GM12878 (cell line): Measurements from ENCODE around the gene STAM2. TPM values are rescaled to one million over a fixed set of nuclear protein-coding genes. Genes with fewer than 3 reads are reported as not detected.

Experiments used
- ATAC-seq: fragments of 200-7000 bp; cut with Tn5 transposase; 3 replicates; pipeline ENCODE4 v1.9.1; 2020; ENCODE audit warnings: mild to moderate bottlenecking, moderate library complexity
- BruUV-seq: library from RNA; stranded (reverse); fragments of 400-500 nt; replicated peaks from 2 replicates; lab custom pipeline; 2021; lab: Mats Ljungman, UMichigan
- CTCF ChIA-PET: fragments of 300-600 bp; sonication (Branson Sonifier 250); formaldehyde crosslinking; extraction: SDS; loops from one replicate; lab custom pipeline; 2021; ENCODE audit warnings: inconsistent platforms; lab: Yijun Ruan, JAX
- POLR2A ChIA-PET: fragments of 350-600 bp; formaldehyde crosslinking; extraction: SDS; loops from one replicate; lab custom pipeline; 2021; ENCODE audit warnings: inconsistent platforms; lab: Charles Lee
- RAD21 ChIA-PET: fragments of 300-600 bp; sonication (Branson Sonifier 250); formaldehyde crosslinking; loops from one replicate; lab custom pipeline; 2023; ENCODE audit warnings: antibody characterized with exemption; ENCODE audit not compliant: unreplicated experiment; lab: Charles Lee
- SMC1A ChIA-PET: fragments of 300-600 bp; sonication (Branson Sonifier 250); formaldehyde crosslinking; loops from one replicate; lab custom pipeline; 2023; ENCODE audit not compliant: unreplicated experiment, uncharacterized antibody; lab: Charles Lee
- DNase-seq: peaks from one replicate; pipeline ENCODE4 v3.0.0-alpha.2; 2011; ENCODE audit warnings: low read depth, low spot score
- FAIRE-seq: peaks from 3 replicates; lab custom pipeline; 2011; peaks lifted over from hg19 to GRCh38; lab: Jason Lieb, UNC
- H2AFZ ChIP-seq: 2 replicates; pipeline ENCODE4 v1.6.0; 2011; ENCODE audit warnings: low read depth, low read length, control low read depth; ENCODE audit not compliant: control insufficient read depth
- H3K27ac ChIP-seq: 2 replicates; pipeline ENCODE4 v1.5.1; 2011; ENCODE audit warnings: control low read depth; ENCODE audit not compliant: control insufficient read depth, insufficient read depth
- H3K27me3 ChIP-seq, 2 experiments: replicated peaks in 1 of 2; 2 replicates each; pipeline versions ENCODE4 v1.6.0 to v1.6.1; 2011; ENCODE audit warnings: low read length in 1 of 2; ENCODE audit not compliant: control insufficient read depth in 2 of 2, insufficient read depth in 2 of 2
- H3K36me3 ChIP-seq, 2 experiments: 2 replicates each; pipeline ENCODE4 v1.5.1; 2011; ENCODE audit warnings: low read length in 1 of 2; ENCODE audit not compliant: control insufficient read depth in 2 of 2, insufficient read depth in 2 of 2
- H3K4me1 ChIP-seq: 2 replicates; pipeline ENCODE4 v1.6.1; 2011; ENCODE audit warnings: mild to moderate bottlenecking, low read length, moderate library complexity, mixed read lengths; ENCODE audit not compliant: control insufficient read depth, insufficient read depth
- H3K4me2 ChIP-seq: 2 replicates; pipeline ENCODE4 v1.6.0; 2011; ENCODE audit warnings: control low read depth; ENCODE audit not compliant: control insufficient read depth, insufficient read depth
- H3K4me3 ChIP-seq: fragments of 200-600 bp; sonication (generic); 2 replicates; pipeline ENCODE4 v1.5.1; 2016
- H3K79me2 ChIP-seq: 2 replicates; pipeline ENCODE4 v1.6.0; 2011; ENCODE audit warnings: low read length; ENCODE audit not compliant: control insufficient read depth, insufficient read depth
- H3K9ac ChIP-seq: 2 replicates; pipeline ENCODE4 v1.8.0; 2011; ENCODE audit warnings: low read length, control low read depth, mixed read lengths; ENCODE audit not compliant: control insufficient read depth, insufficient read depth
- H3K9me3 ChIP-seq: replicated peaks from 3 replicates; pipeline ENCODE4 v1.5.1; 2011; ENCODE audit warnings: mild to moderate bottlenecking, low read length; ENCODE audit not compliant: control insufficient read depth, insufficient read depth
- H4K20me1 ChIP-seq: 2 replicates; pipeline ENCODE4 v1.6.0; 2011; ENCODE audit not compliant: control insufficient read depth, insufficient read depth
- ESRRA ChIP-seq: IDR thresholded peaks from 2 replicates; pipeline ENCODE4 v1.6.1; 2012; ENCODE audit warnings: mild to moderate bottlenecking, low read length, improper control_type of control experiment
- ETV6 ChIP-seq, 2 experiments: fragments of 450-650 bp in 1 of 2; IDR thresholded peaks in 1 of 2; conservative IDR thresholded peaks in 1 of 2; 2 replicates each; pipeline ENCODE4 v1.6.1; 2014; ENCODE audit warnings: antibody characterized with exemption in 1 of 2, borderline replicate concordance in 1 of 2, low read depth in 1 of 2, mild to moderate bottlenecking in 1 of 2, moderate library complexity in 1 of 2
- HCFC1 ChIP-seq: fragments of 150-350 bp; IDR thresholded peaks from 2 replicates; pipeline ENCODE4 v1.6.1; 2014; ENCODE audit warnings: low read length
- MTA2 ChIP-seq: fragments of 450-650 bp; IDR thresholded peaks from 2 replicates; pipeline ENCODE4 v1.6.1; 2016; ENCODE audit warnings: low read depth, mild to moderate bottlenecking, moderate library complexity
- MYC ChIP-seq: IDR thresholded peaks from 2 replicates; pipeline ENCODE4 v1.6.1; 2011; ENCODE audit warnings: mild to moderate bottlenecking, low read length, moderate library complexity, inconsistent platforms; ENCODE audit not compliant: insufficient read depth, insufficient replicate concordance, insufficient read length, severe bottlenecking
- PAX8 ChIP-seq: fragments of 450-650 bp; IDR thresholded peaks from 2 replicates; pipeline ENCODE4 v1.6.1; 2017; ENCODE audit warnings: mild to moderate bottlenecking, moderate library complexity
- RB1 ChIP-seq: fragments of 450-650 bp; formaldehyde crosslinking; IDR thresholded peaks from 2 replicates; pipeline ENCODE4 v1.6.1; 2017; ENCODE audit warnings: mild to moderate bottlenecking, borderline replicate concordance
- SUZ12 ChIP-seq: fragments of 200-600 bp; sonication (generic); IDR thresholded peaks from one replicate; pipeline ENCODE4 v1.6.1; 2018; ENCODE audit warnings: antibody characterized with exemption, mild to moderate bottlenecking; ENCODE audit not compliant: unreplicated experiment
- ZNF217 ChIP-seq: fragments of 450-650 bp; IDR thresholded peaks from 2 replicates; pipeline ENCODE4 v1.6.1; 2017; ENCODE audit warnings: antibody characterized with exemption, mild to moderate bottlenecking
- ZNF384 ChIP-seq: IDR thresholded peaks from 2 replicates; pipeline ENCODE4 v1.6.1; 2012; ENCODE audit warnings: low read depth, mild to moderate bottlenecking, low read length, improper control_type of control experiment, borderline replicate concordance
- WGBS: methylation state at CpG from one replicate; pipeline ENCODE4 v1.1.6; 2016; ENCODE audit warnings: low lambda C conversion rate; ENCODE audit not compliant: insufficient replicate concordance, insufficient coverage; ENCODE audit errors: missing lambda C conversion rate; 5-methylcytosine and 5-hydroxymethylcytosine counted together
- in situ Hi-C: fragments of 300-500 bp; cut with MboI; formaldehyde crosslinking; loops from 9 replicates; pipeline ENCODE4 v1.14.3; 2018; ENCODE audit warnings: mixed read lengths
- intact Hi-C: fragments of 100-400 bp; cut with micrococcal nuclease; formaldehyde crosslinking; loops from one replicate; pipeline ENCODE4 v1.14.2; 2022; ENCODE audit not compliant: unreplicated experiment
- polyA plus RNA-seq, 11 experiments: library from polyadenylated mRNA; depleted of rRNA in 4 of 11; unstranded in 6 of 11; stranded (reverse) in 5 of 11; fragments of >200 nt; fragmentation: Nextera tagmentation in 4 of 11; fragmentation: Illumina TruSeq in 1 of 11; extraction: Ambion mirVana in 4 of 11; extraction: Trizol in 1 of 11; gene quantifications; 1 replicate in 1 of 11; 2 replicates in 10 of 11; pipeline versions ENCODE4 v1.2.1 to v1.2.3, GENCODE V29; 2011 to 2016; ENCODE audit warnings: inconsistent platforms in 2 of 11, missing spikeins in 2 of 11, low read depth in 1 of 11
- total RNA-seq, 4 experiments: library from RNA; depleted of rRNA in 3 of 4; stranded (reverse); fragments of >200 nt in 3 of 4; fragmentation: Illumina TruSeq in 1 of 4; extraction: Trizol in 1 of 4; gene quantifications; 2 replicates each; pipeline versions ENCODE4 v1.2.1 to v1.2.3, GENCODE V29; 2013 to 2021
- TF ChIP-seq, protein P1 (sequence below): IDR thresholded peaks from 2 replicates; pipeline ENCODE4 v1.6.1; 2011; ENCODE audit warnings: borderline replicate concordance, low read depth, mild to moderate bottlenecking, moderate library complexity, mixed read lengths, low read length; ENCODE audit not compliant: insufficient read depth; ENCODE audit errors: extremely low read length
- TF ChIP-seq, protein P2 (sequence below): fragments of 150-350 bp; IDR thresholded peaks from 2 replicates; pipeline ENCODE4 v1.6.1; 2014; ENCODE audit warnings: mild to moderate bottlenecking, low read depth, low read length

Gene STAM2
- total and polyA plus RNA-seq, 10 of the 15 experiments (the other 5 are each of a cell fraction or from before 2014, with no cell fraction given): 4.4 to 21.6 (median 16.2) TPM

DNA sequence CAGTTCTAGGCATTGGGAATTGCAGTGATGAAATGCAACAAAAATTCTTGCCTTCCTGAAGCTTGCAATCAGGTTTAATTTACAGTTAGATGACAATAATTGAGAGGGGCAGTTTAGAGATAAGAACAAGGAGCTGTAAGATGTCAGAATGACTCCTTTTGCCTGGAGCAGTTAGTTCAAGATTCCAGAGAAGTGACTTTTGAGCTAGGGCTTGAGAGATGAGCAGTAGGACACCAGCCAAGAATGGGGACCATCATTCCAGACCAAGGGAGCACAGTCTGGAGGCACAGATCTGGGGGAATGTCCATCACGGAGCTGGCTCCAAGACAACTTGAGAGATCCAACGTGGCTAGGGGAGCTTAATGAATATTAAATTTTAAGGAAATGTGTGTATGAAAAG is 103.6 kb downstream of the STAM2 start:
- H3K4me3 ChIP-seq: no peak overlapping the region
- BruUV-seq: no TSS peak
- H3K4me2 ChIP-seq: no peak overlapping the region
- ATAC-seq (no peak), DNase-seq (no peak), FAIRE-seq (no peak)
- no peak overlapping the region for H2AFZ ChIP-seq
- SMC1A ChIA-PET: no interaction called here
- RAD21 ChIA-PET: no interaction called here
- POLR2A ChIA-PET: interaction anchor here (0.6 kb wide), 1 partner anchor 114 kb away, joined by 4 read pairs; no protein-coding TSS in a partner anchor
- H3K4me1 ChIP-seq: peaks cover 11% of the 10 kb centered on the region
- in situ Hi-C loops: no loop called here
- TF ChIP-seq PAX8: no peak
- TF ChIP-seq, protein P1, sequence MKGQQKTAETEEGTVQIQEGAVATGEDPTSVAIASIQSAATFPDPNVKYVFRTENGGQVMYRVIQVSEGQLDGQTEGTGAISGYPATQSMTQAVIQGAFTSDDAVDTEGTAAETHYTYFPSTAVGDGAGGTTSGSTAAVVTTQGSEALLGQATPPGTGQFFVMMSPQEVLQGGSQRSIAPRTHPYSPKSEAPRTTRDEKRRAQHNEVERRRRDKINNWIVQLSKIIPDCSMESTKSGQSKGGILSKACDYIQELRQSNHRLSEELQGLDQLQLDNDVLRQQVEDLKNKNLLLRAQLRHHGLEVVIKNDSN: no peak
- TF ChIP-seq SUZ12: no peak
- TF ChIP-seq ZNF384: no peak
- no peak for TF ChIP-seq RB1
- TF ChIP-seq HCFC1: no peak
- no peak for TF ChIP-seq MYC
- TF ChIP-seq ESRRA: no peak
- TF ChIP-seq ETV6 (conservative IDR thresholded peaks at IDR 0.05 in 1 of 2, IDR thresholded peaks at IDR 0.05 in 1 of 2; ENCODE audit: borderline replicate concordance in 1 of 2, low read depth in 1 of 2): no peak
- TF ChIP-seq MTA2: no peak
- TF ChIP-seq ZNF217: no peak
- TF ChIP-seq, protein P2, sequence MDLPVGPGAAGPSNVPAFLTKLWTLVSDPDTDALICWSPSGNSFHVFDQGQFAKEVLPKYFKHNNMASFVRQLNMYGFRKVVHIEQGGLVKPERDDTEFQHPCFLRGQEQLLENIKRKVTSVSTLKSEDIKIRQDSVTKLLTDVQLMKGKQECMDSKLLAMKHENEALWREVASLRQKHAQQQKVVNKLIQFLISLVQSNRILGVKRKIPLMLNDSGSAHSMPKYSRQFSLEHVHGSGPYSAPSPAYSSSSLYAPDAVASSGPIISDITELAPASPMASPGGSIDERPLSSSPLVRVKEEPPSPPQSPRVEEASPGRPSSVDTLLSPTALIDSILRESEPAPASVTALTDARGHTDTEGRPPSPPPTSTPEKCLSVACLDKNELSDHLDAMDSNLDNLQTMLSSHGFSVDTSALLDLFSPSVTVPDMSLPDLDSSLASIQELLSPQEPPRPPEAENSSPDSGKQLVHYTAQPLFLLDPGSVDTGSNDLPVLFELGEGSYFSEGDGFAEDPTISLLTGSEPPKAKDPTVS: no peak
- intact Hi-C loops: no loop called here
- H3K27me3 ChIP-seq: no peaks in the 10 kb centered on the region
- no peaks in the 10 kb centered on the region for H3K9me3 ChIP-seq
- CTCF ChIA-PET: interaction anchor here (0.8 kb wide), 1 partner anchor 43 kb away, joined by 3 read pairs; no protein-coding TSS in a partner anchor
- WGBS: 50% methylated on average over 2 of the region's 2 CpGs
- H4K20me1 ChIP-seq: no peaks in the 10 kb centered on the region
- H3K9ac ChIP-seq: no peak overlapping the region
- H3K27ac ChIP-seq: no peak overlapping the region
- H3K79me2 ChIP-seq: no peaks in the 10 kb centered on the region
- no peaks in the 10 kb centered on the region for H3K36me3 ChIP-seq
